Neural cell (in vitro differentiated cells): Measurements from ENCODE around the gene OTULIN. TPM values are rescaled to one million over a fixed set of nuclear protein-coding genes. Genes with fewer than 3 reads are reported as not detected.

Experiments
- H2AFZ ChIP-seq: fragments of 200-600, 300-800 bp; sonication (generic), shearing (Covaris generic); 2 replicates; pipeline ENCODE4 v1.6.0; 2014; ENCODE audit warnings: low read depth, mild to moderate bottlenecking, antibody characterized with exemption, low read length, moderate library complexity
- H3F3A ChIP-seq: fragments of 200-600 bp; shearing (Covaris generic); 2 replicates; pipeline ENCODE4 v1.6.1; 2016; ENCODE audit warnings: mild to moderate bottlenecking, moderate library complexity, mixed read lengths, antibody characterized with exemption, low read length; ENCODE audit not compliant: insufficient read depth, poor library complexity, severe bottlenecking
- H3K27ac ChIP-seq: fragments of 200-600, 300-800 bp; sonication (generic), shearing (Covaris generic); 2 replicates; pipeline ENCODE4 v1.5.1; 2014; ENCODE audit warnings: mild to moderate bottlenecking, low read length, moderate library complexity
- H3K27me3 ChIP-seq: fragments of 300-800, 200-600 bp; sonication (generic), shearing (Covaris generic); 2 replicates; pipeline ENCODE4 v1.6.0; 2014; ENCODE audit warnings: mild to moderate bottlenecking, low read depth, low read length, moderate library complexity; ENCODE audit not compliant: insufficient read depth
- H3K36me3 ChIP-seq: fragments of 300-800, 200-600 bp; sonication (generic), shearing (Covaris generic); 2 replicates; pipeline ENCODE4 v1.5.1; 2014; ENCODE audit warnings: mild to moderate bottlenecking, antibody characterized with exemption, low read length, moderate library complexity; ENCODE audit not compliant: insufficient read depth
- H3K4me2 ChIP-seq: fragments of 300-800, 200-600 bp; sonication (generic), shearing (Covaris generic); 2 replicates; pipeline ENCODE4 v1.6.0; 2014; ENCODE audit warnings: mild to moderate bottlenecking, low read length
- H3K4me3 ChIP-seq: fragments of 300-800, 200-600 bp; sonication (generic), shearing (Covaris generic); 2 replicates; pipeline ENCODE4 v1.5.1; 2014; ENCODE audit warnings: mild to moderate bottlenecking, low read length, moderate library complexity
- H3K79me2 ChIP-seq: fragments of 200-600 bp; shearing (Covaris generic); replicated peaks from 2 replicates; pipeline ENCODE4 v1.6.0; 2014; ENCODE audit warnings: mild to moderate bottlenecking, low read length, moderate library complexity; ENCODE audit not compliant: insufficient read depth
- H3K9ac ChIP-seq: fragments of 300-800, 200-600 bp; sonication (generic), shearing (Covaris generic); 2 replicates; pipeline ENCODE4 v1.6.1; 2016; ENCODE audit warnings: mild to moderate bottlenecking, low read length, mixed read lengths
- H3K9me2 ChIP-seq: fragments of 200-600 bp; shearing (Covaris generic); 2 replicates; pipeline ENCODE4 v1.6.1; 2016; ENCODE audit warnings: mild to moderate bottlenecking, low read length, mixed read lengths; ENCODE audit not compliant: insufficient read depth
- H3K9me3 ChIP-seq: fragments of 200-600, 300-800 bp; sonication (generic), shearing (Covaris generic); 2 replicates; pipeline ENCODE4 v1.6.1; 2016; ENCODE audit warnings: mild to moderate bottlenecking, mixed run types, low read length, moderate library complexity, mixed read lengths
- H4K20me1 ChIP-seq: fragments of 200-600 bp; shearing (Covaris generic); 2 replicates; pipeline ENCODE4 v1.6.1; 2016; ENCODE audit warnings: mild to moderate bottlenecking, mixed run types; ENCODE audit not compliant: insufficient read depth
- EP300 ChIP-seq: fragments of 450-650 bp; conservative IDR thresholded peaks from 2 replicates; pipeline ENCODE4 v1.6.1; 2014; ENCODE audit warnings: antibody characterized with exemption, mild to moderate bottlenecking, moderate library complexity; ENCODE audit not compliant: poor library complexity, severe bottlenecking
- EZH2 ChIP-seq: fragments of 200-600, 300-800 bp; shearing (Covaris generic), sonication (generic); IDR thresholded peaks from 2 replicates; pipeline ENCODE4 v1.6.1; 2014; ENCODE audit warnings: antibody characterized with exemption, low read length, borderline replicate concordance, mild to moderate bottlenecking; ENCODE audit not compliant: insufficient read depth, poor library complexity, severe bottlenecking
- MXI1 ChIP-seq: fragments of 450-650 bp; conservative IDR thresholded peaks from 2 replicates; pipeline ENCODE4 v1.6.1; 2014; ENCODE audit warnings: antibody characterized with exemption, mild to moderate bottlenecking; ENCODE audit not compliant: poor library complexity, severe bottlenecking
- POLR2AphosphoS5 ChIP-seq: IDR thresholded peaks from 2 replicates; pipeline ENCODE4 v1.6.1; 2012
- RAD21 ChIP-seq: fragments of 450-650 bp; conservative IDR thresholded peaks from 2 replicates; pipeline ENCODE4 v1.6.1; 2014; ENCODE audit warnings: antibody characterized with exemption, mild to moderate bottlenecking, moderate library complexity
- REST ChIP-seq: IDR thresholded peaks from 2 replicates; pipeline ENCODE4 v1.6.1; 2012; ENCODE audit warnings: borderline replicate concordance
- SMC3 ChIP-seq: fragments of 450-650 bp; conservative IDR thresholded peaks from 2 replicates; pipeline ENCODE4 v1.6.1; 2014; ENCODE audit warnings: antibody characterized with exemption, mild to moderate bottlenecking, moderate library complexity; ENCODE audit not compliant: poor library complexity
- TAF1 ChIP-seq: IDR thresholded peaks from 2 replicates; pipeline ENCODE4 v1.6.1; 2012; ENCODE audit warnings: low read depth
- polyA plus RNA-seq: library from polyadenylated mRNA; depleted of rRNA; stranded (reverse); fragments of >200 nt; gene quantifications from 2 replicates; pipeline ENCODE4 v1.2.3, GENCODE V29; 2014
- TF ChIP-seq, protein P1 (sequence below): fragments of 450-650 bp; IDR thresholded peaks from 2 replicates; pipeline ENCODE4 v1.5.1; 2014; ENCODE audit warnings: antibody characterized with exemption, mild to moderate bottlenecking, moderate library complexity; ENCODE audit not compliant: poor library complexity, severe bottlenecking

OTULIN gene
- polyA plus RNA-seq, 1 donor from 2014 or later = 19.9 TPM

DNA sequence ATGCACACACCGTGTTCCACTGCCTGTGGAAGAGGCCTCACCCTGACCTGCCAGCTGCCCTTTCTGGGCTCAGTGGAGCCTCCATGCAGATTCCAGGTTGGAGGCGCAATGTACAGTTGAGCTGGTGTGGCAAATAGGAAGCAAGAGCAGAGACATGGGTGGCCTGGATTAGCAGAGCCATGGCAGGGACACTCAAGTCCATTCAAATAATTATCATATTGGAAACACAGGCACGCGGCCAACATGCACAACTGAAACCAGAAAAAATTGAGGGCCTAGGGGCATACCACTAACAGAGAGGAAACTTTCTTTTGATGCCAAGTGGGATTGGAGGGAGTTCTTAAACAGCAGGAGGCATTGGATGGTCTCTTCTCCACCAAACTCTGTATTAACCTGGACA, 47.1 kb upstream of the OTULIN start:
- H3K9me3 ChIP-seq = no peaks in the 10 kb centered on the region
- no peaks in the 10 kb centered on the region for H3K9me2 ChIP-seq
- no peaks in the 10 kb centered on the region for H3K36me3 ChIP-seq
- H3K4me3 ChIP-seq = no peak overlapping the region
- TF ChIP-seq TAF1 = no peak
- H3K9ac ChIP-seq = no peak overlapping the region
- H3K27ac ChIP-seq = no peak overlapping the region
- no peaks in the 10 kb centered on the region for H3K79me2 ChIP-seq
- no peak overlapping the region for H2AFZ ChIP-seq
- no peaks in the 10 kb centered on the region for H3F3A ChIP-seq
- H4K20me1 ChIP-seq = no peaks in the 10 kb centered on the region
- no peaks in the 10 kb centered on the region for H3K27me3 ChIP-seq
- no peak overlapping the region for H3K4me2 ChIP-seq

GRCh38 chr5:14627270-14627669, 37.2 kb upstream of the OTULIN start:
- Histone ChIP-seq H3K9me3 (no peaks in the 10 kb centered on the region), H3K79me2 (no peaks in the 10 kb centered on the region), H3K9me2 (no peaks in the 10 kb centered on the region), H3K4me3 (no peak overlapping the region), H4K20me1 (no peaks in the 10 kb centered on the region), H3K4me2 (no peak overlapping the region), H3K9ac (no peak overlapping the region), H3K27me3 (no peaks in the 10 kb centered on the region), H3F3A (no peaks in the 10 kb centered on the region), H3K27ac (no peak overlapping the region), H3K36me3 (no peaks in the 10 kb centered on the region), H2AFZ (no peak overlapping the region)
- TF ChIP-seq EP300 (no peak), POLR2AphosphoS5 (no peak), MXI1 (no peak), TAF1 (no peak), RAD21 (no peak)
- TF ChIP-seq, protein P1, sequence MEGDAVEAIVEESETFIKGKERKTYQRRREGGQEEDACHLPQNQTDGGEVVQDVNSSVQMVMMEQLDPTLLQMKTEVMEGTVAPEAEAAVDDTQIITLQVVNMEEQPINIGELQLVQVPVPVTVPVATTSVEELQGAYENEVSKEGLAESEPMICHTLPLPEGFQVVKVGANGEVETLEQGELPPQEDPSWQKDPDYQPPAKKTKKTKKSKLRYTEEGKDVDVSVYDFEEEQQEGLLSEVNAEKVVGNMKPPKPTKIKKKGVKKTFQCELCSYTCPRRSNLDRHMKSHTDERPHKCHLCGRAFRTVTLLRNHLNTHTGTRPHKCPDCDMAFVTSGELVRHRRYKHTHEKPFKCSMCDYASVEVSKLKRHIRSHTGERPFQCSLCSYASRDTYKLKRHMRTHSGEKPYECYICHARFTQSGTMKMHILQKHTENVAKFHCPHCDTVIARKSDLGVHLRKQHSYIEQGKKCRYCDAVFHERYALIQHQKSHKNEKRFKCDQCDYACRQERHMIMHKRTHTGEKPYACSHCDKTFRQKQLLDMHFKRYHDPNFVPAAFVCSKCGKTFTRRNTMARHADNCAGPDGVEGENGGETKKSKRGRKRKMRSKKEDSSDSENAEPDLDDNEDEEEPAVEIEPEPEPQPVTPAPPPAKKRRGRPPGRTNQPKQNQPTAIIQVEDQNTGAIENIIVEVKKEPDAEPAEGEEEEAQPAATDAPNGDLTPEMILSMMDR = no peak

DNA sequence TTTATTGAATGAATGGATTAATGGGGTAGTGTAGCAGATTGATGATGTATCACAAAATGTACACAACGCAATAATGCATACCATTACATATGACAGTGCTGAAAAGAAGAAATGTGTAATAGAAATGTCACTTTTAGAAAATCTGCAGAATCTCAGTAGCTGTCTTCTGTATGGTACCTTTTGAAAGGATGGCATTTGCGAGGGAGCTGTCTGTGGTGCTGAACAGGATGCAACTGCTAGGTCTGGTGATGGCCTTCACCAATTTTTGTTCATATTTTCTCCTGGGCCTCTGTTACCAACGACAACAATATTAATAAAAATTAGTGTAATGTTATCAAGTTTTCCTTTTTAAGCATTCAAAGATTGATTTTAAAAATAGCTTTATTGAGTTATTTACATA, 36.2 kb upstream of the OTULIN start:
- Histone ChIP-seq H3K9me3 (no peaks in the 10 kb centered on the region), H3F3A (no peaks in the 10 kb centered on the region), H3K4me2 (no peak overlapping the region)

More for the DNA sequence above, 36.2 kb upstream of the OTULIN start:
- H3K79me2 ChIP-seq = no peaks in the 10 kb centered on the region
- no peak overlapping the region for H3K27ac ChIP-seq
- TF ChIP-seq REST (peak; percentile 27), SMC3 (no peak), MXI1 (no peak), POLR2AphosphoS5 (no peak), TAF1 (no peak), EZH2 (no peak)
- TF ChIP-seq, protein P1 = no peak
- H3K36me3 ChIP-seq = no peaks in the 10 kb centered on the region
- no peak overlapping the region for H2AFZ ChIP-seq
- no peak overlapping the region for H3K9ac ChIP-seq
- H4K20me1 ChIP-seq = no peaks in the 10 kb centered on the region
- no peak overlapping the region for H3K4me3 ChIP-seq
- no peaks in the 10 kb centered on the region for H3K9me2 ChIP-seq
- no peaks in the 10 kb centered on the region for H3K27me3 ChIP-seq
